Ramos (cell line): ENCODE measurements around the gene STAT5B.
"Not testable (repeated sequence)": the region's sequence is repeated elsewhere in the genome, so short reads cannot be mapped to it uniquely, and the experiment has no call there.

Experiments
- in situ Hi-C: fragments of 300-500 bp; cut with MboI; formaldehyde crosslinking; loops from one replicate; pipeline ENCODE4 v1.14.3; 2022; ENCODE audit warnings: low sequenced_read_pairs; ENCODE audit not compliant: unreplicated experiment

The STAT5B gene

DNA sequence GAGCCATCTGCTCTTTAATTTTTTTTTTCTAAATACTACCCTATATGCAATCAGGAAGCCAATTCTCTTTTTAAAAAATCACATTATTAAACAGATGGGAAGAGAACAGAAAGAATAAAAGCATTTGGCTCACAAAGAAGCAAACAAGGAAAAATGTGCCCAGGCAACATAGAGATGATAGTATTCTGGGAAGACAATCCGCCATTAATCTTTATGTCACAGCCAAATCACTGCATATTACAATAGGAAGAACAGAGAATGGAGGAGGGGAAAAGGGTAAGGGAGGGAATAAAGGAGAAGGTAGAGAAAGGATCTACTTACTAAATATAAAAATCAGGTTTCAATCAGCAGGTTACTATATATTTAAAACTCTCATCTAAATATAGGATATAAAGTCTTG lies 34.3 kb downstream of the STAT5B start:
- in situ Hi-C loops: no loop called here

DNA sequence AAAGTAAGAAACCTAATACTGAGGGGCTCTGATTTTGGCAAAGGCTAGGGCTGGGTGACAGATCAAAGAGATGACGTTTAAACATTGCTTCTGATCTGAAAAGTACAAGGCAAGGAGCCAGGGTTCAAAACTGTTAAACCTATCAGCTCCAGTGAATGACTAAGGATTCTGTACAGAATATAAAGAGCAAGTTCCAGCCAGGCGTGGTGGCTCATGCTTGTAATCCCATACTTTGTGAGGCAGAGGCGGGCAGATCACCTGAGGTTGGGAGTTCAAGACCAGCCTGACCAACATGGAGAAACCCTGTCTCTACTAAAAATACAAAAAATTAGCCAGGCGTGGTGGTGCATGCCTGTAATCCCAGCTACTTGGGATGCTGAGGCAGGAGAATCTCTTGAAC lies 35.3 kb downstream of the STAT5B start:
- in situ Hi-C loops: not testable (repeated sequence)

DNA sequence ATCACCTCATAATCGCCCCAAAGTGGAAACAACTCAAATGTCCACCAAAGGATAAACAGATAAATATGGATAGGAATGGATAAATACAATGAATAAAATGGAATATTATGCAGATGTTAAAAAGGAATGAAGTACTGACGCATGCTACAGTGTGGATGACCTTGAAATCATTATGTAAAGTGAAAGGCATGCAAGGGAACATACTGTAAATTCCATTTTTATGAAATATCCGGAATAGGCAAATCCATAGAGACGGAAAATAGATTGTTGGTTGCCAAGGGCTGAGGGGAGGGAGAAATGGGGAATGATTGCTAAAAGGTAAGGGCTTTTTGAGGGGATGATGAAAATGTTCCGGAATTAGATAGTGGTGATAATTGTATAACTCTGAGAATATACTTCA lies 36.0 kb downstream of the STAT5B start:
- in situ Hi-C loops: no loop called here

DNA sequence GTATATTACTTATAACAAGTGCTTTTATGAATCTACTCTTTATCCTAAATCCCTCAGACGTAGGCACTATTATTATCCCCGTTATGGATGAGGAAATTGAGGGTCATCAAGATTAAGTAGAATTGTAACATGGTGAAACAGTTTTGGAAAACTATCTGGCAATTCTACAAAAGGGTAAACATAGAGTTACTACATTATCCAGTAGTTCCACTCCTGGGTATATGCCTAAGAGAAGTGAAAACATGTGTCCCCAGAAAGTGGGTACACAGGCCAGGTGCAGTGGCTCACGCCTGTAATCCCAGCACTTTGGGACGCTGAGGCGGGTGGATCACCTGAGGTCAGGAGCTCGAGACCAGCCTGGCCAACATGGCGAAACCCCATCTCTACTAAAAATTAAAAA lies 36.6 kb downstream of the STAT5B start:
- in situ Hi-C loops: not testable (repeated sequence)

DNA sequence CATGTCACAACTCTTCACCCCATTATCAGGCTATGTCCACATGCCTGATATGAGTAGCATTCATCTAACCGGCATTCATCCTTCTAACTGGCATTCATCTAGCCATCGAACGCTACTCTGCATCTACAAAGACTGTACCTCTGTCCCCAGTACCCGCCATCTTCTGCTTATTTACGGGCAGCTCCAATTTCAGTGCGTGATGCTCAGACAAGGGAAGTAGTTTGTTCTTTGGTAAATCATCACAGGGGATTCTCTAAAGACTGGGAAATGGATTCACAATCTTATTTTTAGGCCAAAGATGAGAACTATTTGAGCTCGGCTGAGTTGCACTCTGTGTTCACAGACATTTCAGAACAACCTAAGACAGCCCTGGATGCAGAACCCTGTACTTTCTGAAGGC lies 39.4 kb downstream of the STAT5B start:
- in situ Hi-C loops: no loop called here

DNA sequence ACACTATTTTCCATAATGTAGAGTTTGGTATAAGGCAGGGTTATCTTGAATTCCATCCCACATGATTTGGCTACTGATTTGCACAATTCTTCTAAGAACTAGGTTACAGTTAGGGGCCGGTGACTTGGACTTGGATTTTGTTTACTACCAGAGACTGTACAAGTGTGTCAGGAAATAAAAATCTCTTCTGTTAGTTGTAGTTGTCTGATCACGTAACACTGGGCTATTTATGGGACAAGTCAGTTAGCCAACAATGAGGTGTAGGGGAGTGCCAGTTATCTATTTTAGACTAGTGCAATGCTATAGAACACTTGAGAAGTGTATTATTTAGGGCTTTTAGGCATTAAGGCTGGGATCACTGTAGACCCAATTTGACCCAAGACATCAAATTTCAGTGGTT lies 42.2 kb downstream of the STAT5B start:
- in situ Hi-C loops: no loop called here

DNA sequence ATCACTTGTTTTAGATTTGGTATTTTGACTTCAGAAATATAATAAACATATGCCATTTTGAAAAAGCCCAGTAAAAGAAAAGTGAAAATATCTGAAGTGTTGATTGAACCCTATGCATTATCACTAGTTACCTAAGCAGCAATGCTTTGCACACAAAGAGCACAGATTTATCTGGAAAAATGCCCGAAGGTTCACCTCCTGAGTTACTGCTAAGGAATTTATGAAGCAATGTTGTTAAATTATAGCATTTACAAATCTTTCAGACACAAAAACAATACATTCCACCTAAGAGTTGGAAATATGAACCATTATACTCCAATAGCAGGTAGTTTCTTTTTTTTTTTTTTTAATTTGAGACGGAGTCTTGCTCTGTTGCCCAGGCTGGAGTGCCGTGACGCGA lies 43.0 kb downstream of the STAT5B start:
- in situ Hi-C loops: no loop called here

DNA sequence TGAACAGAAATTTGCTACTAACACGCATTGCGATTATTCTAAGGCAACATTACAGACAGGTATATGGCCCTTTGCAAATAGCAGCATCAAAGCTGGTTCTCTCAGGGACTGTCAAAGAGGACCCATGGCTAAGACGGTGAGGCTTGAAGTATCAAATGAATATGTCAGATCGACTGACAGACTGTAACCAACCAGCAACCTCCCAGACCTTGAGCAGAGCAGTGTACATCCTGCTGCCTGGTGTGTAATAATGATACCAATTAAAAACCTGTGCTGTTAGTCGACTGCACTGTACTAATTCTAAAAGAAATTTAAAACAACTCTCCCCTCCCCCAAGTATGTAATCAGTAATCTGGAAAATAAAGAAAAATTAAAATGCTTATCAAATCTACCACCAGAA lies 46.0 kb downstream of the STAT5B start:
- in situ Hi-C loops: no loop called here

DNA sequence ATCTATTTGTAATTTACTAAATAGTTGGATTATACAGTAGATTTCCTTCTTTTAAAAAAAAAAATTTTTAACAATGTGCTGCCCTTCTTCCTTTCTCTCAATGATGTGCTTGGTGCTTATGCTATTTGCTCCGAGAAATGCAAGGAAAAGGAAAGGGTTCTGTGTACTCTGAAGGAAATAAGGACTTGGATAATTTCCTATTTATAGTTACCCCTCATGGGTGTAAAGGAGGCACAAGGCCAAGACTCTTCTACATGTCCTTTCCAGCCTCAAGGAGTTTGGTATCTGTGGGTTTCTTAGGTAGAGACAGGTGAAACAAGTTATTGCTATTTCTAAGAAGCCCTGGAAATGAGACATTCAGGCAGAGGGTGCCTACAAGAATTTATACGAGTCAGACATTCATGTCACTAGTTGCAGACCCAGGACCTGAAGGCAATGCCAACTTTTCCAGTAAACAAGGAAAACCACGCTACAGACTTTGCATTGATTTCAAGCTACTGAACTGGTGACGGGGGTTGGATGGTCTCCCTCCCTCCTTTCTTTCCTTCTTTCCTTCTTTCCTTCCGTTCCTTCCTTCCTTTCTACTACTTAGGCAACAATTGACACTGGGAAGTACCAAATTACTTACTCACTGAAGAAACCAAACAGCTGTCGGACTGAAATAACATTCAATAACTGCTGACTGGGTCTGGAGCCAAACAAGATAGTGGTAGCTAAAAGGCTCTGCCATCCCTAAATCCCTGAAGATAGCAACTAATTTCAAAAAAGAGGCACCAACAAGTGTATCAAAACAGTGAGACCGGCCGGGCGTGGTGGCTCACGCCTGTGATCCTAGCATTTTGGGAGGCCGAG lies 48.1 kb downstream of the STAT5B start:
- in situ Hi-C loops: no loop called here

DNA sequence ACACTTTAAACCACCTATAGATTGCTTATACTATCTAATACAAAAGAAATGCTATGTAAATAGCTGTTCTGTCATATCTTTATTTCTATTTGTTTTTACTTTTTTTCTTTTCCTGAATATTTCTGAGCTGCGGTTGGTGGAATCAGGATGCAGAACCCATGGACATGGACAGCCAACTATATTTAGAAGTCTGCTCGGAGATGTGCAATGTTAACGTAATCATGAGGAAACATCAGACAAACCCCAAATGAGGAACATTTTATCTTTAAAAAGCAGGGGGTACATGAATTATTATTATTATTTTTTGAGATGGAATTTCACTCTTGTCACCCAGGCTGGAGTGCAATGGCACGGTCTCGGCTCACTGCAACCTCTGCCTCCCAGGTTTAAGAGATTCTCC lies 50.5 kb downstream of the STAT5B start:
- in situ Hi-C loops: no loop called here

DNA sequence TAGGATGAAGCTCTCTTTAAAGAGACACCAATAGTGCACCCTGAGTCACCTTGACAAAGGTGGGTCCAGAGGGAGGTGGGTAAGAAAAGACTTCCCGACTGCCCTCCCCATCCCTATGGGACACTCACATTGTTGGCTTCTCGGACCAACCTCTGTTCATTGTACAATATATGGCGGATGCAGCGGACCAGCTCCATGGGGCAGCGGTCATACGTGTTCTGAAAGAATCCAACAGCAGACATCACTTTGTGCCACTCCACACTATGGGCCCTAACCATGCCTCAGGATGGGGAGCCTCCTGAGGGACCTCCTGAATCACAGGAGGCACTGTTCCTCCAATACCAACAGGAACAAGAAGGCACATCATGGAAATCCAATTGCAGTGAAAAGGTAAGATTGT lies 51.5 kb downstream of the STAT5B start:
- in situ Hi-C loops: no loop called here

DNA sequence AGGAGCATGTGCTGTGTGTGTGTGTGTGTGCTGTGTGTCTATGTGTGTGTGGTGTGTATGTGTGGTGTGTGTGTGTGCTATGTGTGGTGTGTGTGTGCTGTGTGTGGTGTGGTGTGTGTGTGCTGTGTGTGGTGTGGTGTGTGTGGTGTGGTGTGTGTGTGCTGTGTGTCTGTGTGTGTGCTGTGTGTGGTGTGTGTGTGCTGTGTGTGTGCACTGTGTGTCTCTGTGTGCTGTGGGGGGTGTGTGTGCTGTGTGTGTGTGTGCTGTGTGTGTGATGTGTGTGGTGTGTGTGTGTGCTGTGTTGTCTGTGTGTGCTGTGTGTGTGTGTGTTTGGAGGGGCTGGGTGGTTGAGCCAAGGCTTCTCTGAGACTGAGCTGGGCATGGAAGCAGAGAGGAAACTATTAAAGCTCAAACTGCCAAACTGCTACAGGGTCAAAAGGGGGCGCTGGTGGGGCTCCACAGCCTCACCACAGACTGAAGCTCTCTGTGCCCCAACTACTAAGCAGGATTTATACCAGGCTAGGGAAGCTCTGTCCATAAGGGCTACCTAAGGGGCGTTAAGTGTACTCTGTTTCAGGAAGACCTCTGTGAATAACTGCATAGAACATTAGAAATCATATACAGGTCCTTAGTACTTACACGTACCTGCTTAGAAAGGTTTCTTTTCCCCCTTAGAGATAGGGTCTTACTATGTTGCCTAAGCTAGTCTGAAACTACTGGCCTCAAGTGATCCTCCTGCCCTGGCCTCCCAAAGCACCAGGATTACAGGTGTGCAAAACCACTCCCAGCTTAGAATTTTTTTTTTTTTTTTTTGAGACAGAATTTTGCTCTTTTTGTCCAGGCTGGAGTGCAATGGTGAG lies 54.1 kb downstream of the STAT5B start:
- in situ Hi-C loops: no loop called here

DNA sequence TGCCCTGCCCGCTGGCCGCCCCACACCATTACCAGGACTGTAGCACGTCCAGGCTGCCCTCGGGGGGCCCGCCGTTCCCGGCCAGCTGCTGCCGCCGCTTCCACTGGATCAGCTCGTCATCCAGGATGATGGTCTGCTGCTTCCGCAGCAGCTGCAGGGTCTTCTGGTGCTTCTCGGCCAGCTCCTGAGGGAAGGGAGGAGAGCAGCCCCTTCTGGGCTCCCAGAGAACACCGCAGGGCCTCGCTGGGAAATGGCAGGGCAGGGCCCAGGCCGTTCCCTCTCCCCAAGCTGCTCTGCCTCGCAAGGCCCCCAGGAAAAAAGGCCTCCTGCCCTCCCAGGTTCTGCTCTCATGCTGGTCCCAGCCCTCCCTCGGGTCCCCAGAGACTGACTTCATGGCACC lies 56.9 kb downstream of the STAT5B start:
- in situ Hi-C loops: not testable (repeated sequence)

DNA sequence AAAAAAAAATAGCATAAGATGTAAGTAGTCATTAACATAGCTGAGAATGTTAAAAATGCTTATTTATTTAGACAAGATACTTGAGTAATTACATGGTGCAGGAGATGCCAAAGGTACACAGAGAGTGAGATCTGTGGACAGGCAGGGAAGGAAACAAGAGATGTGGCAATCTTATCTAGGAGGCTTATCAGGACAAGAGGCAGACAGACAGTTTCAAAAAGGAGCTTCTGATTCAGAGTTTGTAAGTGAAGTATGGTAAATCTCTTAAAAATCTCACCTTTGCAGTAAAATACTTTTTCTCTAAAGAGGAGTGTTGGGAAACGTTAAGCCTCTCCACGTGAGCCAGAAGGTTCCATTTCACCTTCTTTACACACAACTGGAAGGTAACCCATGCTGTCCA lies 62.0 kb downstream of the STAT5B start:
- in situ Hi-C loops: no loop called here

DNA sequence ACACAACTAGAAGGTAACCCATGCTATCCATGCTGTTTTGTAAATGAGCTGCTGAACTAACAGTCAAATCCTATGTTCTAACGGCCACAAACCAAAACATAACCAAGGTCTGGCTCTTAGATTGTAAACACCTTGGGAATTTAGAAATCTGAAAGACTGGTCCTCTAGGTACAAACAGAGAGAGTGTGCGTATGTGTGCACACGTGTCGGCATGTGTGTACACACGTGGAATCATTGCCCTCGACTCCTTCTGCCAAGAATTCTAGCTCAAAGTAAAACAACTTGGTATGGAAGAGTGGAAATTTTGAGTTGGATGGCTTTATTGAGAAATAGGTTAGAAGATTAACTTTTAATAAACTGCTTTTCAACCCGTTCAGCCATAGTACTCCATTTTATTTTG lies 63.8 kb downstream of the STAT5B start:
- in situ Hi-C loops: no loop called here

DNA sequence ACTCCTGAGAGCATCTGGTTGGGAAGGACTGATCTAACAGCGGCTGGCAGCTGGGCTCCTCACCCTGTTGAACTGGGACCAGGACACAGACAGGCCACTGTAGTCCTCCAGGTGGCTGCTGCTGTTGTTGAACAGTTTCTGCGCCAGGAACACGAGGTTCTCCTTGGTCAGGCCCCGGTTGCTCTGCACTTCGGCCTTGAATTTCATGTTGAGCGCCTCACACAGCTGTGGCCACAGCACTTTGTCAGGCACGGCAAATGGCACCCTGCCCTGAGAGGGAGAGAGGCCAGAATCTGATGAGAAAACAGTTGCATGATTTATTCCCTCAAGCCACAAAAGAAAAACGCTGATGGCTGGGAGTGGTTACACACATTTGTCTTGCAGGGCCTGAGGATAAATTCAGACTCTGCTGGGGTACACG lies 64.3 kb downstream of the STAT5B start:
- in situ Hi-C loops: not testable (repeated sequence)

DNA sequence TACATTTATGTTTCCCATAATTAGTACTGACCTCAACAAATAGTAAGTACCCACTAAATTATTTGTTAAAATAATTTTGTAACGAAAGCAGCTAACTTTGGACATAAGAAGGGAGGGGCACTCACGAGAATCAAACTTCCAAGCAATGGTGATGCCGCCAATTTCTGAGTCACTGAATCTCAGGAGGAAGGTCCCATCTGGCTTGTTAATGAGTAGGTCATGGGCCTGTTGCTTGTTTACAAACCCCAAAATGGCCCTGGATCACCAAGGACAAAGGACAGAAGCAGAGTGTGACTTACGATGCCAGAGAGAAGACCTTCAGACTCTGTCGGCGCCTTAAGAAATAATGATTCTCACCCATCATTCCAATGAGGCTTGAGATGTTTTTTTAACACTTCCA lies 66.1 kb downstream of the STAT5B start:
- in situ Hi-C loops: no loop called here

DNA sequence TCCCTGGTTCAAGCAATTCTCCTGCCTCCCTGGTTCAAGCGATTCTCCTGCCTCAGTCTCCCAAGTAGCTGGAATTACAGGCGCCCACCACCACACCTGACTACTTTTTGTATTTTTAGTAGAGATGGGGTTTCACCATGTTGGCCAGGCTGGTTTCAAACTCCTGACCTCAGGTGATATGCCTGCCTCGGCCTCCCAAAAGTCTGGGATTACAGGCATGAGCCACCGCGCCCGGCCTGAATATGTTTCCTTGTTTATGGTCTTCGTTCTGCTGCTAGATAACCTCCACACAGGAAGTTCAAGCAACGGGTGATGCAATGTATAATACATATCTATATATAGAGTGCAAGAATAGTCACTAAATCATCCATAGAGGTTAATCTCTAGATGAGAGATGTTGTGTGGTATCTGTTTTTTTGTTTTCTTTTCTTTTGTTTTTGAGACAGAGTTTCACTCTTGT lies 70.0 kb downstream of the STAT5B start:
- in situ Hi-C loops: not testable (repeated sequence)

DNA sequence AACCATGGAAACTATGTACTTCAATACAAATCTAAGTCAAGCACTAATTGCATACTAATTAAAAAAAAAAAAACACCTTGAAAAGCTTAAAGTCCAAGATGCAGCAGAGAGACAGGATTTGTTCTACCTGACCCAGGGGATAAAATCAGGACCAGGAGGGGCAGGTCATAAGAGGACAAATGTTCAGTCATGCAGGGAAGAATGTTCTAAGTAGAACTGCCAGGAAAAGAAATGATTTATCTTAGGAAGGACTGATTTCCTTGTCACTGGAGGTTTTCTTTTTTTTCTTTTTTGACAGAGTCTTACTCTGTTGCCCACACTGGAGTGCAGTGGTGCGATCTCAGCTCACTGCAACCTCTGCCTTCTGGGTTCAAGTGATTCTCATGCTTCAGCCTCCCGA lies 72.8 kb downstream of the STAT5B start:
- in situ Hi-C loops: no loop called here

DNA sequence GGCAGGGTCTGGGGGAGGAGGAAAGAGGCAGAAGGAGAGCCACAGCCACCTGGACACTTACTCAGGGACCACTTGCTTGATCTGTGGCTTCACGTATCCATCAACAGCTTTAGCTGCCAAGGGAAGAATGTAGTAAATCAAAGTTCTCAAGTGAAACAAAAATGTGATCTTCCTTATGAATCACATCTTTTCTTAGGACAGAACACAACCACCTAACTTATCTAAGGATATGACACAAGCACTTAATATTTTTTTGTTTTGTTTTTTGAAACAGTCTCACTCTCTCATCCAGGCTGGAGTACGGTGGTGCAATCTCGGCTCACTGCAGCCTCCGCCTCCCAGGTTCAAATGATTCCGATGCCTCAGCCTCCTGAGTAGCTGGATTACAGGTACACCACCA lies 73.5 kb downstream of the STAT5B start:
- in situ Hi-C loops: no loop called here

DNA sequence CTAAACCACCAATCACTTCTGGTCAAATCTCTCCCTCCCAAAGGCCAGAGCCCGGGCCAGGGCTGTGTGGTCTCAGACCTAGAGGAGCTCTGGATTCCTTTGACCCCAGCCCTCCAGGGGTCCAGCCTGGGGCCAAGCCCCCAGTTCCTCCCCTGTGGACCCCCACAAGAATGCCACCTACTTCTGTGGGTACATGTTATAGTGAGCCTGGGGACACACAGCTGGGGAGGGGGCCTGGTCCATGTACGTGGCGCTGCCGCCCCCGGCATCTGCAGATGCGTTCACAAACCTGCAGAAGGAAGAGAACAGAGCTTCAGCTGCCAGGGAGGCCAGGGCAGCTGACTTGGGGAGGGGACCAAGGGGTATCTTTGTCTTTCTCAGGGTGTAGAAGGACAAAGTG lies 74.0 kb downstream of the STAT5B start:
- in situ Hi-C loops: no loop called here

DNA sequence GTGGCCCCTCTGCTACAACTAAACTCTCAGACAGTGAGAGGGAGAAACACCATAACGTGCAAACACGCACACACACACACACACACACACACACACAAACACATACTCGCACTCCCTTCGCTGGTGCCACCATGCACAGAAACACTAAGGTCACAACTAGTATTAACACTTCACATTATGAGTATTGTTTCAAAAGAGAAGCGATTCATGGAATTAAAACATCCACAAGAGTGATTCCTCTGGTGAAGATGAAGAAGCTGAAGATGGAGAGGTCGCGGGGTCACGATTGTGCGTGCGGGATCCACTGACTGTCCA lies 74.8 kb downstream of the STAT5B start:
- in situ Hi-C loops: no loop called here
